ENCODE results near the gene CREM. TPM values are rescaled to one million over a fixed set of nuclear protein-coding genes. Genes with fewer than 3 reads are reported as not detected.

CREM gene
- polyA plus RNA-seq, 1 of the 3 experiments (the other 2 are of a cell fraction): 41.4 TPM

GRCh38 chr10:35223016-35223415 is 96.4 kb downstream of the CREM start:
- 0 out of 2 replicates have a peak, but pooled peaks have one; percentile 10 for TF ChIP-seq RAD21 (IDR thresholded peaks at IDR 0.05; ENCODE audit: low read length)
- peak; percentile 15 for TF ChIP-seq CTCF (IDR thresholded peaks at IDR 0.05)
- no peak for TF ChIP-seq CHD2 (IDR thresholded peaks at IDR 0.05; ENCODE audit: low read length, partially characterized antibody)
- no peaks in the 10 kb centered on the region for H3K36me3 ChIP-seq (replicated peaks in 1 of 2; ENCODE audit: control insufficient read depth in 1 of 2, insufficient read depth in 2 of 2, low read length in 1 of 2)
- H3K9me2 ChIP-seq: no peaks in the 10 kb centered on the region
- H3F3A ChIP-seq (replicated peaks; ENCODE audit: insufficient read depth): no peaks in the 10 kb centered on the region
- no peak for DNase-seq
- no peak overlapping the region for H3K9ac ChIP-seq
- ChIA-PET POLR2A (no interaction called here), CTCF (interaction anchor here (0.6 to 1.7 kb wide), 4 partner anchors 10 to 1517 kb away, joined by 3 to 6 read pairs (median 4); no protein-coding TSS in a partner anchor)
- H3K4me2 ChIP-seq: no peak overlapping the region
- WGBS (ENCODE audit: low lambda C conversion rate): 82% methylated on average over 4 of the region's 4 CpGs
- H4K20me1 ChIP-seq (ENCODE audit: insufficient read depth): no peaks in the 10 kb centered on the region
- H3K27ac ChIP-seq (ENCODE audit: low read depth in 2 of 2, low read length in 1 of 2): no peak overlapping the region
- H3K79me2 ChIP-seq (ENCODE audit: insufficient read depth): no peaks in the 10 kb centered on the region
- H3K4me1 ChIP-seq (ENCODE audit: control insufficient read depth in 1 of 2, insufficient read depth in 2 of 2, low read depth in 1 of 2, low read length in 1 of 2): peaks cover 0 to 2% of the 10 kb centered on the region in 2 experiments; a peak in 3 of 4 replicates
- H3K4me3 ChIP-seq (ENCODE audit: low read depth in 2 of 2, low read length in 1 of 2): no peak overlapping the region
- H2AFZ ChIP-seq (ENCODE audit: low read depth): no peak overlapping the region
- no peaks in the 10 kb centered on the region for H3K27me3 ChIP-seq (ENCODE audit: insufficient read depth)
- H3K9me3 ChIP-seq: no peaks in the 10 kb centered on the region

- Histone ChIP-seq H3F3A (replicated peaks; ENCODE audit: insufficient read depth) (no peaks in the 10 kb centered on the region), H3K27me3 (ENCODE audit: insufficient read depth) (no peaks in the 10 kb centered on the region), H3K36me3 (replicated peaks in 1 of 2; ENCODE audit: control insufficient read depth in 1 of 2, insufficient read depth in 2 of 2, low read length in 1 of 2) (no peaks in the 10 kb centered on the region), H4K20me1 (ENCODE audit: insufficient read depth) (no peaks in the 10 kb centered on the region), H3K4me2 (no peak overlapping the region), H3K9me3 (no peaks in the 10 kb centered on the region), H3K9me2 (no peaks in the 10 kb centered on the region), H3K9ac (no peak overlapping the region), H3K27ac (ENCODE audit: low read depth in 2 of 2, low read length in 1 of 2) (no peak overlapping the region), H3K4me1 (ENCODE audit: control insufficient read depth in 1 of 2, insufficient read depth in 2 of 2, low read depth in 1 of 2, low read length in 1 of 2) (peaks cover 0 to 2% of the 10 kb centered on the region in 2 experiments; a peak in 3 of 4 replicates), H3K79me2 (ENCODE audit: insufficient read depth) (no peaks in the 10 kb centered on the region), H3K4me3 (ENCODE audit: low read depth in 2 of 2, low read length in 1 of 2) (no peak overlapping the region), H2AFZ (ENCODE audit: low read depth) (no peak overlapping the region)
- TF ChIP-seq IRF3 (IDR thresholded peaks at IDR 0.05; ENCODE audit: low read depth, low read length) (no peak), TCF12 (IDR thresholded peaks at IDR 0.05) (no peak)
- ChIA-PET CTCF (interaction anchor here (1.6 to 2.7 kb wide), 5 partner anchors 15 to 230 kb away, joined by 4 to 8 read pairs (median 7); partner anchors contain the start of gene CREM), POLR2A (no interaction called here)
- WGBS (ENCODE audit: low lambda C conversion rate): 77% methylated on average over 8 of the region's 8 CpGs
- DNase-seq: no peak
These were observed 97.5 kb downstream of the CREM start for GRCh38 chr10:35224045-35224740.

- Histone ChIP-seq H3K79me2 (ENCODE audit: insufficient read depth) (no peaks in the 10 kb centered on the region), H3K4me2 (no peak overlapping the region), H3K9me2 (no peaks in the 10 kb centered on the region), H3K9me3 (no peaks in the 10 kb centered on the region), H3F3A (replicated peaks; ENCODE audit: insufficient read depth) (no peaks in the 10 kb centered on the region), H3K9ac (no peak overlapping the region), H3K4me1 (ENCODE audit: control insufficient read depth in 1 of 2, insufficient read depth in 2 of 2, low read depth in 1 of 2, low read length in 1 of 2) (no peaks in the 10 kb centered on the region; a peak in 2 of 4 replicates), H4K20me1 (ENCODE audit: insufficient read depth) (no peaks in the 10 kb centered on the region), H3K4me3 (ENCODE audit: low read depth in 2 of 2, low read length in 1 of 2) (no peak overlapping the region), H3K27me3 (ENCODE audit: insufficient read depth) (no peaks in the 10 kb centered on the region), H3K27ac (ENCODE audit: low read depth in 2 of 2, low read length in 1 of 2) (no peak overlapping the region), H3K36me3 (replicated peaks in 1 of 2; ENCODE audit: control insufficient read depth in 1 of 2, insufficient read depth in 2 of 2, low read length in 1 of 2) (no peaks in the 10 kb centered on the region), H2AFZ (ENCODE audit: low read depth) (no peak overlapping the region)
- no peak for DNase-seq
- ChIA-PET CTCF (interaction anchor here (1.5 to 2.7 kb wide), 4 partner anchors 14 to 105 kb away, joined by 7 to 8 read pairs (median 8); partner anchors contain the start of gene CREM), POLR2A (no interaction called here)
- 84% methylated on average over 5 of the region's 5 CpGs for WGBS (ENCODE audit: low lambda C conversion rate)
- TF ChIP-seq RCOR1 (IDR thresholded peaks at IDR 0.05; ENCODE audit: low read length) (no peak), POLR2AphosphoS5 (IDR thresholded peaks at IDR 0.05; ENCODE audit: low read depth, low read length) (no peak), USF1 (IDR thresholded peaks at IDR 0.05; ENCODE audit: borderline replicate concordance, low read depth) (no peak), TCF12 (IDR thresholded peaks at IDR 0.05) (no peak), FOSL2 (IDR thresholded peaks at IDR 0.05; ENCODE audit: borderline replicate concordance, low read depth) (no peak), JUND (IDR thresholded peaks at IDR 0.05) (no peak), EZH2phosphoT487 (IDR thresholded peaks at IDR 0.05; ENCODE audit: borderline replicate concordance, low read depth) (no peak), RXRA (IDR thresholded peaks at IDR 0.05; ENCODE audit: borderline replicate concordance, low read depth) (no peak), YY1 (IDR thresholded peaks at IDR 0.05; ENCODE audit: low read depth) (no peak), ZBTB33 (IDR thresholded peaks at IDR 0.05; ENCODE audit: borderline replicate concordance, low read depth) (no peak), FOXM1 (IDR thresholded peaks at IDR 0.05; ENCODE audit: low read depth) (no peak)
These were observed 98.6 kb downstream of the CREM start for GRCh38 chr10:35225204-35225603.
